ENCODE data around the gene OR4K13. TPM values are rescaled to one million over a fixed set of nuclear protein-coding genes. Genes with fewer than 3 reads are reported as not detected.

The OR4K13 gene
- total and polyA plus RNA-seq, 4 donors, result not detected

- no peaks in the 10 kb centered on the region for H3K36me3 ChIP-seq (ENCODE audit: control insufficient read depth in 4 of 4, insufficient read depth in 3 of 4, low read depth in 1 of 4, low read length in 3 of 4)
- no peak for DNase-seq (ENCODE audit: low spot score)
- H3K4me1 ChIP-seq (ENCODE audit: control insufficient read depth in 4 of 4, insufficient read depth in 4 of 4, low read length in 3 of 4), result no peaks in the 10 kb centered on the region
- H3K9me3 ChIP-seq (ENCODE audit: control insufficient read depth in 4 of 4, low read length in 3 of 4), result no peaks in the 10 kb centered on the region
- no peak overlapping the region for H3K4me3 ChIP-seq (ENCODE audit: low read depth in 1 of 3, low read length in 3 of 3)
- H3K27ac ChIP-seq (ENCODE audit: low read depth in 1 of 2, low read length in 2 of 2), result no peak overlapping the region
- TF ChIP-seq TAF1 (conservative IDR thresholded peaks at IDR 0.05) (no peak), FOXA1 (IDR thresholded peaks at IDR 0.05) (no peak), HNF4A (conservative IDR thresholded peaks at IDR 0.05) (no peak), FOXA2 (IDR thresholded peaks at IDR 0.05) (no peak), GABPA (IDR thresholded peaks at IDR 0.05 in 1 of 2, conservative IDR thresholded peaks at IDR 0.05 in 1 of 2) (no peak), SP1 (IDR thresholded peaks at IDR 0.05) (no peak), YY1 (IDR thresholded peaks at IDR 0.05) (no peak), JUND (IDR thresholded peaks at IDR 0.05) (no peak), ZBTB33 (IDR thresholded peaks at IDR 0.05) (no peak), REST (IDR thresholded peaks at IDR 0.05) (no peak), EGR1 (IDR thresholded peaks at IDR 0.05; ENCODE audit: low read depth in 2 of 2) (no peak), NR2F2 (IDR thresholded peaks at IDR 0.05) (no peak), RXRA (IDR thresholded peaks at IDR 0.05) (no peak), CTCF (IDR thresholded peaks at IDR 0.05; ENCODE audit: low read depth, low read length, missing input control) (no peak), HNF4G (IDR thresholded peaks at IDR 0.05) (no peak), RAD21 (IDR thresholded peaks at IDR 0.05) (no peak)
- TF ChIP-seq, protein P1, sequence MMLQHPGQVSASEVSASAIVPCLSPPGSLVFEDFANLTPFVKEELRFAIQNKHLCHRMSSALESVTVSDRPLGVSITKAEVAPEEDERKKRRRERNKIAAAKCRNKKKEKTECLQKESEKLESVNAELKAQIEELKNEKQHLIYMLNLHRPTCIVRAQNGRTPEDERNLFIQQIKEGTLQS (IDR thresholded peaks at IDR 0.05), result no peak
- TF ChIP-seq, protein P2, sequence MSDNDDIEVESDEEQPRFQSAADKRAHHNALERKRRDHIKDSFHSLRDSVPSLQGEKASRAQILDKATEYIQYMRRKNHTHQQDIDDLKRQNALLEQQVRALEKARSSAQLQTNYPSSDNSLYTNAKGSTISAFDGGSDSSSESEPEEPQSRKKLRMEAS (IDR thresholded peaks at IDR 0.05), result no peak
- 58% methylated on average over 5 of the region's 5 CpGs for WGBS
- H3K9ac ChIP-seq (ENCODE audit: low read depth in 1 of 2, low read length in 2 of 2), result no peak overlapping the region
- H3K27me3 ChIP-seq (ENCODE audit: control insufficient read depth in 4 of 4, insufficient read depth in 4 of 4, low read length in 3 of 4), result no peaks in the 10 kb centered on the region
Observed at GRCh38 chr14:20044243-20044642, 8.4 kb upstream of the OR4K13 start.
